GM18498 (cell line): ENCODE data around the gene OTULIN.

Source experiments
- ATAC-seq: cut with Tn5 transposase; IDR thresholded peaks from one replicate; pipeline ENCODE4 v1.9.1; 2021; ENCODE audit warnings: mild to moderate bottlenecking, moderate library complexity; ENCODE audit not compliant: unreplicated experiment

The OTULIN gene

DNA sequence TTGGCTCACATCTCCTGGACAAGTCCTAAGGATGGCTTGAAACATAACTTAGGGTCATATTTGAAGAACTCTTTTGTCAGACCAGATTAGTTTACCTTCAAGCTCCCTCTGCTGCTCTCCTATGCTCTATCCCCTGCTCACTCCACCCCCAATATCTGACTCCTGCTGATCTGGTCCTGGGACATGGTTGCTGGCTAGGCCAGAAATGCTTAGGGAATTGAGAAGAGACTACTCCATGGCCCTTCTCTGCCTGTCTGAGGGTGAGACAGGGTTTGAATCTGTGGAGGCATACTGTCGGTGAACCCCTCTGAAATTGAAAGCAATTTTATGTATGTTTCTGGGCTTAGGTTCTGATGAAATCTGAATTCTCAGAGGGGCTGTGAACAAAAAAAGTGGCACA is 3.3 kb downstream of the OTULIN start:
- ATAC-seq = no peak

DNA sequence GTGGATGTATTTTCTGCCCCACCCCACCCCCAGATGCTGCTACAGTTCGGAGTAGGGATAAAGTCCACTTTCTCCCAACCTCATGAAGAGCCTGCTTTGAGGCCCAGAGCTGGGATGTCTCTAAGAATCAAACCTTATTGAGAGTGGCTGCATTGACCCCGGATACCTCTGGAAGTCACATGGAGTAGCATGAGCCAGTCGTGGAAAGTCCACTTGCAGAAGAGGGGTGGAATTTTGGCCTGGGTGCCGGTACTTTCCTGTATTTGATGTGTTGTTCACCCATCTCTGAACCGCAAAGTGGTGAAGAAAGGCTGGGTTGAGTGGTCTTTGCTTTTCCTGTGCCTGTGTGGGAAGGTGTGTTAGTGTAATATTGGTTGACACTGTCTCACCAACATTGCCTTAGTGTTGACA is 3.7 kb downstream of the OTULIN start:
- ATAC-seq = no peak

DNA sequence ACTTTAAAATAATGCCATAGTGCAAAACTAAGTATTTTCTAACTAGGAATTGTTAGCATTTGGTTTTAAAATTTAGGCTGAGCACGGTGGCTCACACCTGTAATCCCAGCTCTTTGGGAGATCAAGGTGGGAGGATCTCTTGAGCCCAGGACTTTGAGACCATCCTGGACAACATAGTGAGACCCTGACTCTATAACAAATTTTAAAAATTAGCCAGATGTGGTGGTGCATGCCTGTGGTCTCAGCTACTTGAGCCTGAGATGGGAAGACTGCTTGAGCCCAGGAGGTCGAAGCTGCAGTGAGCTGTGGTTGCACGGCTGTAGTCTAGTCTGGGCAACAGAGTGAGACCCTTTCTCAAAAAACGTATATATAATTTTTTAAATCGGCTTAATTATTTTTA is 4.9 kb downstream of the OTULIN start:
- no peak for ATAC-seq

DNA sequence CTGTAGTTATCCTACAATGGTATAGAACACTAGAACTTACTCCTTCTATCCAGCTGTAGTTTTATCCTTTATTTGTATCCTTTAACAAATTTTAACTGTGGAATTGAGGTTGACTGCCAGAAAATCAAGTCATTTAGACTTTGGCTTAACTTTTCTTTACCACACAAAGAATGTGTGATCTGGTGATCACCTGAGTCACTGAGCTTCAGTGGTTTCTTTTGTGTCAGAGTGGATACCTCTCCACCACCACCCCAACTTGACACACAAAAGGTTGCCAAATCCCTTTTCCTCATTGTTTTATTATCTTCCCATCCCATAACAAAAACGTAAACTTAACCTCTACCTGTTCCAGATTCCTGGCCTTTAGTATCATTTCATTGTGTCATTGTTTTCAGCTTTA is 5.5 kb downstream of the OTULIN start:
- no peak for ATAC-seq

DNA sequence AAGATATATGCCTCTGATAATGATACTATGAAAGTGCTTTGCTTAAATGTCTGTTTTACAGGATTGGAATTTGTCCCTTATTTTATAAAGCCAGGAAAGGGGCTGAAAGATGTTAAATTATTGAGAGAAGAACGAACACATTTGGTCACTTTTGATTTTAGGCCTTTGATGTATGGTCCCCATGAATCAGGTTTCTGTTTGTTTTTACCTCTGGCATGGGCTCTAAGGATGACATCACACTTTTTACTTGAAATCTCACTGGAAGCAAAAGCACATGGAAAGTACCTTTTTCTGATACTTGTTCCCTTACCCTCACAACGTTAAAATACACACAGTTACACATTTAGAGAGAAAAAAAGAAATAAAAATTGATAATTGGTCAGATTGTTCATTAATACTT is 6.9 kb downstream of the OTULIN start:
- ATAC-seq = no peak

DNA sequence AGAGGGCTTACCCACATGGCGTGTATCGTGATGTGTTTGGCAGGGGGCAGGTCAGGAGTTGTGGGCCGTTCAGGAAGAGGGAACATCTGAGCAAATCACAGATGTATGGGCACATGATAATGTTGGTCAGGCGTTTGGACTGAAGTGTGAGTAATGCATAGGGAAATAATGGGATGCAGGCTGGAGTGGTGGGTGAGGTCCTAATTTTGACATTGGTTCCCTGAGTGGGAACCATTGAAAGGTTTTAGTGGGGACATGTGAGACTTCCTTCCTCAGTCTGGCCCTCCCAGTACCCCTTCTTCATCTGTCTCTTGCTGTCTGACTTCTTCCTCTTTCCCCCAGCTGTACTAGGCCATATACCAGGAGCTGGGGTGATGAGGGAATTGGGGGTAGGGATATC is 7.6 kb downstream of the OTULIN start:
- no peak for ATAC-seq

DNA sequence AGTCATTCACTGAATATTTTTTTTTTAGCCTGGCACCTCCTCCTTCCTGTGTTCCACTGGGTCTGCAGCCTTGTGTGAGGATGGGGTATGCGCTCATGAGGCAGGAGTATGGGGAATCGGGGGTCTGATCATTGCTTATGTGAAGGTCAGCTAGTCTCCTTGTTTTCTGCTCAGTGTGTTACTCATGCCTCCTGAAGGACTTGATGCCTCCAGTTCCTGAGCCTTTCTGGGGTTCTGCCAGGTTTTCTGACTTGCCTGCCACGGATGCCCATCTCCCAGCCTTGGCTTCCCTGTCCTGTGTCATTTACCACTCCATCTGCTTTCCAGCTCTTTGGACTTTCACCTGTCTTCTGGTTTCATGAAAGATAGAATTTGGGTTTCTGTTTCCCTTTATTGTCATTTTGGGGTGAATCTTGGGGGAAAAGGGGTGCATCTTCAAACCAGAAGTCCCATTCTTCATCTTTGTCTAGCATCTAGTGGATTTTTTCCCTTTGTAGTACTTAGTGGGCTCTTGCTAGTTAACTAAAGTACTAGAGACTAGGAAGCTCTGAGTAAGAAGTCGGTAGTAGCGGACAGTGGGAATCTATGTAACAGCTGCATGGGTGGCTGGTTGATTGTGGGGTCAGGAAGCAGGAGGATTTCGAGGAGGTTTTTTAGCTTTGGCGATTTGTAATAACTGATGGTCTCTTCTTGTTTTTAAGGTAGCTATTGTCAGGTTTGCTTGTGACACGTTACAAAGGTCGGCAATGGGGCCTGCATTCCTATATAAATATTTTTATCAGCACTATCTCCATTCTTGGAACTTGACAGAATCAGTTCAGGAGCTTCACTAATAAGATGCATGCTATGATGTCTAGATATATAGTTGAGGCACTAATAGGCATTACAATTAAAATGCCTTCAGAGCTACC is 8.2 kb downstream of the OTULIN start:
- ATAC-seq = no peak

DNA sequence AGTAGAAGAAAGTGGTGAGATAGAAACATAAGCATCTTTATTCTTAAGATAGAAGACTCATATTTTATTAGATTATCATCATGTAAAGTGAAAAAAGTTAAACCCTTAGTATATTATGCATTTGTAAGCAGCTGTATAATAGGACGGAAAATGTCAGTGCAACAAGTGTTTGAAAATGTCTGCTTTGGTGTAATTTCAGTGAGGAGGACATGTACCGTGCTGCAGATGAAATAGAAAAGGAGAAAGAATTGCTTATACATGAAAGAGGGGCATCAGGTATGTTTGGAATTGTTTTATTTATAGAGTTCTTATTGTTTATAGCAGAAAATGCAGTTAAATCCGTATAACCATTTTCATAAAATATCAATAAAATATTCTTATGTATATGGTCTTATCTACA is 8.9 kb downstream of the OTULIN start:
- no peak for ATAC-seq

DNA sequence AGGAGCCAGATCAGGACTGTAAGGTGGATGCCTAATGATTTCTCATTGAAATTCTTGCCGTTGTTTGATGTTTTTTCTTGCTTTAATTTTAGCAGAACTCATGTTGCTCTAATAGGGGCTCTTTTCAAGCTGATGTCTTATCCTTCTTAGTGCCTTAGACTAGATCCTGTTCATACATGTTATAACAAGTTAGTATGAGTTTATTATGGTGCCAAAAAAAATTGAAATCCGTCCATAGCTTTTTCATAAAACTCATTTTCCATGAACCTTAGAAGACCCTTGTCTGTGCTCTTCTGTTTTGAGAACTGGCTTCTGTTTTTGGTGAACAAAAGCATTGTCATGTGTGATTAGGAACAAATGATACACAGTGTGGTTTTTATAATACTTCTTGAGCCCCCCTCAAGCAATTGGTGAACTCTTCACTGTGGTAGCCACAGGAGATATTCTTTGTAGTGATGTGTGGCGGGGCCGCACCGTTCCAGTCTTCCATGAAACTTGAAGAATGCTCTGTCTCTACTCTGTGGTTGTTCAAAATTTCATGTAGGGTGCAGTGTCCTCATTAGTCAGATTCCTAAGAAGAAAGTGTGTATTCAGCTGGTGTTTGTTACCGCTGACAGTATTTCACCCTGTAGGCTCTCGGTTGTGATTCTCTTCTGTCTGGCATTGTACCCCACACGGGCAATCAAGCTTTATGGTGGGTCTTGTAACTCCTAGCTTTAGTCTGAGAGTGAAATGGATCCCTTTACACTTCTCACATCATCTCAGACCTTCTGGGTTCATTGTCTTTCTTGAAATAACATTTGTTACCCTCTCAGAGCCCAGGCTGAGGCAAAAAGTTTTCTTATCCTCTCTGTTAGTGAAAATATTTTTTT is 10.7 kb downstream of the OTULIN start:
- ATAC-seq = peak; percentile 15

DNA sequence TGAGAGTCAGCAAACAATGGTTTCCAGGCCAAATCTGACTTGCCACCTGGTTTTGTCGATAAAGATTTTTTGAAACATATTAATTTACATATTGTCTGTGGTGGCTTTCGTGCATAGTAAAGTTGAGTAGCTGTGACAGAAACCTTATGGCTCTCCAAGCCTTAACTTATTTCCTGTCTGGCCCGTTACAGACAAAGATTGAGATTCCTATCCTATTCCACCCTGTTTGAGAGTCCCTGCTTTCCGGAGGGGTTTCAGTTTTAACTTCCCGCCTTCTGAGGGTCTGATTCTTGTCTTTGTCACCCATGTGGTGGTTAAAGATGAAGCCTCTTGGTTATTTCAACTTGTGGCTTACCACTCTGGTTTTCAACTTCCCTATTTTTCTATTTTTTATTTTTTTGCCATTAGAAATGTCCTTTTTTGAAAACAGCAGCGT is 11.4 kb downstream of the OTULIN start:
- peak; percentile 50 for ATAC-seq

DNA sequence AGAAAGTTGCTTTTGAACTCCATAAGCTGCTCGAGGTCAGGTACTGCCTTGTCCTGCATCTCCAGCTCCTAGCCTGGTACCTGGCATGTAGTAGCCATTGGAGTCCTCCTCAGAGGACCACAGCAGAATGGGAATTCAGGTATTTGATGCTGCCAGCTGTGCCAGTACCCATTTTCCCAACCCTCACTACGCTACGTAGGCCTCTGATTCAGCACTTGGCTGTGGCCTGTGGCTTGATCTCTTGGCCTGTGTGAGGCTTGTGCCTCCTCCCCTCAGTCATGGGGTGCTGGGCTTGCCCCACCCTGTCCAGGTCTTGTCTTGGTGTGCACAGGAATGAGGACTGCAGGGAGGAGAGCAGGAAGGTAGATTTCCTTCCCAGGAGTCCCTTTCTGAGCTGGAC is 11.8 kb downstream of the OTULIN start:
- ATAC-seq = peak; percentile 55

DNA sequence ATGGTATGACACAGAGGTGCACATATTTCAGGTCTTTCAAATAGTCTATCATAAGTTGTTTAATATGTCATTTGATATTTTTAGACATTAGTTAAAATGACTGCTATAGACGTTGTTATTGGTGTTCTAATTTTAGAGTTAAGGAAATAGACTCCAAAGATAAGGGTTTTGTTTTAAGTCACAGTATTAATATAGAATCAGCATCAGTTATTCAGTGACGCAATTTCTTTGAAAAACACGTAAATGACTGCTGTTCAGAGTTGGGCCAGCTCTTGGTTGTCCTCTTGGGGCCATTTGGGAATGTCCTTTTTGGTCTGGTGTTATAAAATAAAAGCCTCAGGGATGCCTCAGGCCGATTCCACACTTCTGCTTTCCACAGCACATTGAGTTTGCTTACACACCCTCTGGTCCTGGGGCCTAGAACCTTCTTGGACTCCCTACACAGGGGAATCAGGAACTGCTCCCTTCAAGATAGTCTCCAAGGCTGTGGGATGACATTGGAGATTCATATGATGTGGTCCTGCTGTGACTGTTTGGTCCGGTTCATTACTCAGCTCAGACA is 14.3 kb downstream of the OTULIN start:
- no peak for ATAC-seq

DNA sequence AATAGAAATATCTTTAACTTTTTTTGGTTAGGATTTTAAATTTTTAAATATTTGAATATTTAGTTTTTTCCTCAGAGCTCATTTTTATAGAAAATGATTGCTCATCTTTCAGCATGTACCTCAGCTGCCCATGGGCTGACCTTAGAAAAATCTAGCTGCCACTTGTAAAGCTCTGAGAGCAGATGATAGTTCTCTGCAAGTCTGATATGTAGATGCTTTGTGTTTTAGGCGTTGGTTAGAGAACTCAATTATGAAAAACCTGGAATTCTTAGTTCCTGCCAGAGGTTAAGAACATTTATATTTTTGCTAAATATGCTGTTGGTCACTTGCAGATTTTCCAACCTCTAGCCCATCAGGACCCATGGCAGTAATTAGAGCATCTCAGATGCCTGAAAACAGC is 15.1 kb downstream of the OTULIN start:
- ATAC-seq = no peak

DNA sequence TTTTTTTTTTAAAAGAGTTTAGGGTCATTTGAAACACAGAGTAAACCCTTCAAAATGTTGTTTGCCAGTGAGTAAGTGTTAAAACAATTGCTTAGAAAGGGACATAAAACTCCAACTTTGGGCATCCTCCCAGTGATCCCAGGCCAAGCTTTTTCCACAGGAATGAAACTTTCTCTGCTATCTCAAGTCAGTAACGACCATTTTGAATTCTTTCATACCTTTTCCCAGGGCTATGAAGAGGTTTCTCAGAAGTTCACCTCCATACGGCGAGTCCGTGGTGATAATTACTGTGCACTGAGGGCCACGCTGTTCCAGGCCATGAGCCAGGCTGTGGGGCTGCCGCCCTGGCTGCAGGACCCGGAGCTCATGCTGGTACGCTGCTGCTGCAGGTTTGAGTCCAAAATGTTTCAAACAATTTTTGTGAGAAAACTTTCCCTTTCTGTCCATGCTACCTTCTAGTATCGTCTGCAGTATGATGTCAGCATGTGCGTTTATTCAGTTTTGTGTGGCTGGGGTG is 16.8 kb downstream of the OTULIN start:
- ATAC-seq = no peak

DNA sequence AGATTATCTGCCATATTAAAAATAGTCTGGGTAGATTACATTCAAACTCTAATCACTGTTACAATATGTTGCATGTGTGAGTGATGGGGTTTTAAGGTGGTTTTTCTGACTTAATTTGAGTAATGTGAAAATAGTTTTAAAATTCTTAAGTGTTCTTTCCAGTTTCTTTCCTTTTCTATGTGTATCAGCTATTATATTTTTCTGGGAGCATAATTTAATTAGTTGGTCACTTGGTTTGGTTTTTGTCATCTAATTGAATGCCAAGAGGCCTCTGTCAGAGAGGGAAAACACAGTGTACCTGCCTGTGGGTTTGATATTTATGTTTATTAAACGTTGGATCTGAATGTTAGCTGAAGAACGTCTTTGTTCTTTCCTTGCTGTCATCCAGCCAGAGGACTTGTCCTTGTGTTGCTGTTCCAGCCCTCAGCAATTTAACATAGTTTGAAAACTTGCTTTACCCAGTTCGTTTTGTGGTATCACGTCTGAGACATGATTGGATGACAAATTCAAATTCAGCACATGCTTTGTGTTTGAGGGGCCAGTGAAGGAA is 19.5 kb downstream of the OTULIN start:
- ATAC-seq = no peak

DNA sequence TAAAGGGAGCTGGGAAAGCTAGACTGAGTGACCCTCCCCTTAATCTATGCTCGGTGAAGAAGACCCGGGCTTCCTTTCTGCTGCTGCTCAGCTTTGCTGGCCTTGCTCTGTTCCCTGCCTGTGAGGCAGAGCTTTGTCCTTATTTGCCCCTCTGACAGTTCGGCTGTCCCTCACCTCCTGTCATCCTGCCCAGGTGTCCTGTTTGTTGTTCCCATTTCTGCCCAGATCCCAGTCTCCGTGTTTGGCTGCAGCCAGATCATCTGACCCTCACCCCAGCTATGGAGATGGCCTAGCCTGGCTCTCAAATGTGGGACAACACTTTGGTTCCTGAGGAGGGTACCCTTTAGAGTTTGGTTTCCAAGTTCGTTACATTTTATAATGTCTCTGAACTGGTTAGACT is 20.2 kb downstream of the OTULIN start:
- no peak for ATAC-seq

DNA sequence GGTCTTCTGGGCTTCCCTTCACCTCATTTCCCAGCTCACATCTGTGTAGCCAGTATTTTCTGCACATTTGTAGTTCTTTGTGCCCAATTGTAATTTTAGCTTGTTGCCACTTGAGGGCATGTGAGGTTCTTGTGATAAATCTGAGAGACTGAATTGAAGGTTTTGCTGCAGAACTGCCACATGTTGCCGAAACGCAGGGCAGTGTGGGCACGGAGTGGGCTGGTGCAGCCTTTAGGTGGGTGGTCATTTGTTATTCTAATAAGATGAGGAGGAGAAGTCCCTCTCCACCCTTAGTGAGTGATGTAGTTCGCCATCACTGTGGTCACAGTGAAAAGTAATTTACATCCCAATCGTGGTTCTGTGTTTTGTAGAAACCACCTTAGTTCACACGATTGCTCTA is 21.2 kb downstream of the OTULIN start:
- peak; percentile 98 for ATAC-seq

DNA sequence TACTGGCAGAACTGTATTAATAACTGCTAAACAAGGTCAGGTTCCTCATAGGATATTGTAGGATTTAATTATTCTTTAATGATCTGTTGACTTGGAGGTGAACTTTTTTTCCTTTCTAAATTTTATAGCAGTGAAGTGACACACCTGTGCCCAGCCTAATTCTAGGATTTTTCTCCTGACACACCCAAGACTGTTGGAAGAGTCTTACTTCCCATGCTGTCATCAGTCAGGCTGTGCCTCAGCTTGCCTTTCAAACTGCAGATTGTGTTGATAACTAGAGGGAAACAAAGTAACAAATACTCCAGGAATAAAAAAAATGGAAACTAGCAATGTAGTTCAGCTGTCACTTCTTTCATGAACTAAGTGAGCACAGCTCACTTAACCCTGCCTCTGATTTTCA is 22.0 kb downstream of the OTULIN start:
- ATAC-seq = no peak

DNA sequence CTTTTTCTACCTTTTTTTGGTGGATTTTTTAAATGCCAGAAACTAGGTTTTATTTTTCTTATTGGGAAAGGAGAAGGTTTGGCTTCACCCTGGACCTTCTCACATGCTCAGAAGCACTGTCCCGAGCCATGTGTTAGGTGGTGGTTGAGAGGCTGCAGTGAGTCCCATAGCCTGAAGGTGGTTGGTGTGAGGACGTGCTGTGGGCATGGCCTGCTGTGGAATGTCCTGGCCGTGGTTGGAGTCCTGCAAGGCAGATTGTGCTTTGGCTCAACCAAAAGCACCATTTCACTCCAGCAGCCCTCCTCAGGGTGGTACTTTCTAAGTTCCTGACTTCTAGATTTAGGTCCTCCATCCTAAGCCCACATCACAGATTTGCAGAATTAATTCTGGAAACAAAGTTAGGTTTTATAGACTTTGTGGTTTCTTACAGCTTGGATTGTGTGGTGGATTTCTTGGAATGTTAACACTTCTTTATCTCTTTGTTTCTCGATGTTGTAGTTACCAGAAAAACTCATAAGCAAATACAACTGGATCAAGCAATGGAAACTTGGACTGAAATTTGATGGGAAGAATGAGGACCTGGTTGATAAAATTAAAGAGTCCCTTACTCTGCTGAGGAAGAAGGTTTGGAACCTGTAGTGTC is 22.6 kb downstream of the OTULIN start:
- ATAC-seq = no peak

DNA sequence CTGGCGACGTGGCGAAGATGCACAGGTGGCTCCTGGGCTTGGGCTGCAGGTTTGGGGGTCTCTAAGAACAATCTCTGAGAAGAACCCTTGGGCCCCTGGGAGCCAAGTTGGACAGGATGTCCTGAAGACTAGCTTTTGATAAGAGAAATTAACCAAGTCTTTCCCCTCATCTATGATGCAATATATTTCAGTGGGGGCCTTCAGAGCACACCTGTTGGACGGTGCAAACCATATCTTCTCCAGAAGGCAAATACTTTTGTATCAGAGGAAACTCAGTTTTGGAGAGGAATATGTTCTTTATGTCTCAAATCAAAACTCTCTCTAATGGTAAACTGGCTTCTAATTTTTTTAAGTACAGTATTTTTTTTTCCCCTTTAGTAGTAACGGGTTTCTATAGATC is 28.6 kb downstream of the OTULIN start:
- no peak for ATAC-seq

DNA sequence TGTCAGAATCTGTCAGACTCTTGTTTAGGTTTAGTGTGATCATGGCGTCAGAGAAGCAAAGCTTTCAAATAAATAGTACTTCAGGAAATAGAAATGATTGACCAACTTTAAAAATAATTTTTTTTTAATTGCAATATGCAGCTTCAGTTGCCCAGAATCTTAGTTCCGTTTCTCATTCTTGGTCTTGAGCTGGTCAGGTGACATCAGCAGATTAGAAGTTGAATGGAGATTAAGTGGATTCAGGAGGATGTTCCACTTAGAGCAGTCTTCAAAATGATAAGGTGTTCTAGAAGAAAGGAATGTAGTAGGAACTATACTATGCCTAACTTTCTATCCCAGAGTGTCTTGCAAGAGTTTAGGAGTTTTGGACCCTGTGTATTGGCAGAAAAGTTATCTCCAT is 30.6 kb downstream of the OTULIN start:
- no peak for ATAC-seq
